SIG-M5 treated with dmso at 0.1 percent for 504 hours (cell line): ENCODE measurements around the gene EPHB1.

Source experiments
- DNase-seq: peaks from one replicate; lab custom pipeline; 2025; ENCODE audit not compliant: unreplicated experiment; lab: John Stamatoyannopoulos, UW

Gene EPHB1

GRCh38 chr3:134877788-134878187 is 82.7 kb downstream of the EPHB1 start:
- DNase-seq: no peak

DNA sequence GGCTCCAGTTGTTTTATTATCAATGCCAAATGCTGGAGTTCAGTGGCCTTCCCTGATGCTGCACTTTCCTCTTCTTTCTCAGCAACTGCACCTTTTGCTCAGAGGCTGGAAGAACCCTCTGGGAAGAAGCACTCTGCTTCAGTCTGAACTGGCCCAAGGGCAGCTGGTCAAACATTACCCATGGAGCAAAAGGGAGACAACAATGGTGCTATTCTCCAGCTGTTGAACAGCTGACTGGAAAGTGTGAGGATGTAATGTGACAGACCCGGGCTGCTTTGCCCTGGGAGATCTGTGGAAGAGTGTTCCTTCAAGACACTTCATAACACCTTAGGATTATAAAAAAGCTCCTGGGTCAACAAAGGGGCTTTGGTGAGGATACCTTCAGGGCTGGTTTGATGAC is 84.9 kb downstream of the EPHB1 start:
- DNase-seq: no peak

- no peak for DNase-seq
Observed at GRCh38 chr3:134880431-134880830, 85.4 kb downstream of the EPHB1 start.

GRCh38 chr3:134881305-134881704 is 86.2 kb downstream of the EPHB1 start:
- DNase-seq: no peak

GRCh38 chr3:134883697-134884385 is 88.8 kb downstream of the EPHB1 start:
- no peak for DNase-seq

DNA sequence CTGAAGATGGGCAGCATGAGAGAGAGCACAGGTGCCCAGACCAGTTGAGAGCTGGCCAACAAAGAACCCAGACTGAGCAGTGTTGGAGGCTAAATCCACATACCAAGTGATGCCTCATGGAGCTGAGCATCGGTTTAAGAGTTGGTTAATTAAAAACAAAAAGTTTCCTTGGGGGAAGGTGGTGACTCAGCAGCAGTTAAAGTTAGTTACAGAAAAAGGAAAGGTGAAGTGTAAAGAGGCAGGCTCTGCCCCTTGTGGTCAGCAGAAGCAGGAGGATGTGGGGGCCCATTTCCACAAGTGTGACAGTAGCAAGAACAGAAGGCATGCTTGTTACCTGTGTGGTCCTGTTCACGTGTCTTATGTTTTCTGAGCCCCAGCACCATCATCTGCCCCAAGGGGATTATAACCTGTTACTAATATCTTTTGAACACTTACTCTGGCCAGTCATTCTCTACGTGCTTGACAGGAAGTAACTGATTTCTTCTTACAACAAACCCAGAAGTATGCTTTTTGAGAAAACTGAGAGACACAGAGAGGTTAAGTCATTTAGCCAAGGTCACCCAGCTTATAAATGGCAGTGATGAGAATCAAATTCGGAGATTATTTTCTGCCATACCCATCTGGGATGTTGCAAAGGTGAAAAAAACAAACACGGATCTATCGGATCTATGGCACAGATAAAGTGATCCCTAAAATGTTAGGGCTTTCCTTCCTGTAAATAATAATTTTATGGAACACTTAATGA is 91.0 kb downstream of the EPHB1 start:
- no peak for DNase-seq

- no peak for DNase-seq
Observed at GRCh38 chr3:134886991-134887390, 91.9 kb downstream of the EPHB1 start.

DNA sequence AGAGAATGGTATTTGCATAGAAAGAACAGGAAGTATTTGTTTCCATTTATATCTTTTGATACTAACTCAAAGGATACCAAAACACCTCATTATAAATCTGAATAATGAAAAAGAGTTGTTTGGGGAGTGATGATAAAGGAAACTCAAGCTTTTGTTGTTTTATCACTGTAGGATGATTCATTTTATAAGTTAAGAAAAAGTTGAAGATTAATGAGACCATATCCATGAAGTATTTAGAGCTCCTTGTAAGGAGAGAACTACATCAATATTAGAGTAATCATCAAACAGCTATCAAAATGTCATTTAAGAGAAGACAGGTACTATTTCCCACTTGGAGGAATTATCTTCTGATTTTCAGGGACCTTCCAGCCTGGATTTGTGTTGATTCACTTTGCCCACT is 92.5 kb downstream of the EPHB1 start:
- no peak for DNase-seq

GRCh38 chr3:134892326-134892725 is 97.3 kb downstream of the EPHB1 start:
- DNase-seq: no peak

DNA sequence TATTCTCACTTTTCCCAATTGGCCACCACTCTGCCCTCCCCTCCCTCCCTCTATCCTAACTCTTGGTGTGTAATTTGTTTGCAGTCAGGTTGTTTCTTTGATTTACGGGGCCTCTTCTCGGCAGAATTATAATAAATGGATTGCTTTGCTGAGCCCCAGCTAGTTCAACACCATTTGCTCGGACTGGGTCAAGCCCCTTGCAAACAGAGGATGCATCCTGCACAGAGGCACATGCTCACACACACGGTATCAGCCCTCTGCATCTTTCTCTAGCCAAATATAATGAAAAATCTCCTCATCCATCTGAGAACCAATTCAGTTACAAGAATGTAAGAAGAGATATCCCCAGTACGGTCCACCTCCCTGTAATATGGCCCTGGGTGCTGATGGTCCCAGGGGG is 97.7 kb downstream of the EPHB1 start:
- no peak for DNase-seq

- DNase-seq: no peak
Observed at GRCh38 chr3:134894533-134894932, 99.5 kb downstream of the EPHB1 start.

GRCh38 chr3:134895181-134895580 is 100.1 kb downstream of the EPHB1 start:
- DNase-seq: no peak

- DNase-seq: no peak
Observed at GRCh38 chr3:134896141-134896540, 101.1 kb downstream of the EPHB1 start.

- no peak for DNase-seq
Observed at GRCh38 chr3:134896696-134897095, 101.6 kb downstream of the EPHB1 start.

- DNase-seq: no peak
Observed at GRCh38 chr3:134897391-134898141, 102.5 kb downstream of the EPHB1 start.

- no peak for DNase-seq
Observed at GRCh38 chr3:134898181-134898754, 103.2 kb downstream of the EPHB1 start.

- no peak for DNase-seq
Observed at GRCh38 chr3:134899786-134900185, 104.7 kb downstream of the EPHB1 start.

DNA sequence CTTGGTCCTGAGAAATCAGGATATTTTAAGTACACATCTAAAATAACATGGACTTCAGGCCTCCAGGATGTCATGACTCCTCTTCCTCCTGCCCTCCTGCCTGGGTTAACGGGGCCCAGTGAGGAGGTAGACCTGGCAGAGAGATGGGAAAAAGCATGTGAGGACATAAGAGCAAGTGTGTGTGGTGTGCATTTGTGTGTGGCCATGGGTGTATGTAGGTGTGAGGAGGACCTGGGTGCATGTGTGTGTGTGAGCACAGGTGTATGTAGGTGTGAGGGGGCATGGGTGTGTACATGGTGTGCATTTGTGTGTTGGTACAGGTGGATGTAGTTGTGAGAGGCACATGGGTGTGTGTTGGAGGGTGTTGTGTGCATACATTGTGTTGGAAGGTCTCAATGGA is 105.4 kb downstream of the EPHB1 start:
- no peak for DNase-seq

DNA sequence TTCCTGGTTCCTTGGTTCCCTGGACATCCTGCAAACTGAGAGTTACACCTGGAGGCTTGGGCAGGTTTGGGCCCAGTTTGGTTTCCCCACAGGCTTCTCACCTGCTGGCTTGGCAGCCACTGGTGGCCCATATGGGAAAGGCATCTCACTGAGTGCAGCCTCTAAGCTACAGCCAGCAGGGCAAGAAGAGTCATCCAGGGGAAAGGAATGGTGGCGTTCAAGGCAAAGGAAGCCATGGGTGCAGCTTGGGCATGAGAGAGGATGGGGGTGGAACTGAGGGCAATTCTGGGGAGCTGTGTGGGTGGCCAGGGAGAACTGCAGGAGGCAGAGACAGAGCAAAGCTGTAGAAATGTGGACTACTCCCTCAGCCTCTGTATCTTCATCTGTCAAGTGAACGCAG is 106.4 kb downstream of the EPHB1 start:
- DNase-seq: no peak

GRCh38 chr3:134903837-134904236 is 108.8 kb downstream of the EPHB1 start:
- DNase-seq: no peak

DNA sequence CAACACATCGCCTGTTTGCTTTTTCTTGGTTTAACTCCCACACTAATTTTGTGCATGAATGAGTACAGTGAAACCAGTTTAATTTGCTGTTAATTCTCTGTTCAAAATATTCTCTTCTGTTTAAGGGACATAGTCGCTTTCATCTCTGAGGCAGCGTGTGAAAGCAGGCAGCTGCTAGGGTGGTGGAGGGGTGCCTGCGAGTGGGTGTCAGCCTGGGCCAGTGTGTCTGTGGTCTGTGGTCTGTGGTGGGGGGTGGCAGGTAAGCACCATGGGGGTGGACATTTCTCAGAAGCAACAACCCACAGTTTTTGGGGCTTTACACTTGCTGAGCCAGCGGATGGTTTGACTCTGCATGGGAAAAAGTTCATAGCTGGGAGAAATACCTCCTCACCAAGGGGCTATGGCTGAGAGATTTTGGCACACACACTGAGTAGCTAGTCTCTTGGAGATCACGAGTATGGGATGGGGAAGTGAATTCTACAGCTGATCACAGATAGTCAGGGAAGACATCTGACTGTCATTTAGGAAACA is 109.2 kb downstream of the EPHB1 start:
- DNase-seq: no peak
